ENCODE measurements around the gene PRG3. TPM values are rescaled to one million over a fixed set of nuclear protein-coding genes. Genes with fewer than 3 reads are reported as not detected.
"Not testable (repeated sequence)": the region's sequence is repeated elsewhere in the genome, so short reads cannot be mapped to it uniquely, and the experiment has no call there.

Gene PRG3
- total and polyA plus RNA-seq, 7 donors = not detected

DNA sequence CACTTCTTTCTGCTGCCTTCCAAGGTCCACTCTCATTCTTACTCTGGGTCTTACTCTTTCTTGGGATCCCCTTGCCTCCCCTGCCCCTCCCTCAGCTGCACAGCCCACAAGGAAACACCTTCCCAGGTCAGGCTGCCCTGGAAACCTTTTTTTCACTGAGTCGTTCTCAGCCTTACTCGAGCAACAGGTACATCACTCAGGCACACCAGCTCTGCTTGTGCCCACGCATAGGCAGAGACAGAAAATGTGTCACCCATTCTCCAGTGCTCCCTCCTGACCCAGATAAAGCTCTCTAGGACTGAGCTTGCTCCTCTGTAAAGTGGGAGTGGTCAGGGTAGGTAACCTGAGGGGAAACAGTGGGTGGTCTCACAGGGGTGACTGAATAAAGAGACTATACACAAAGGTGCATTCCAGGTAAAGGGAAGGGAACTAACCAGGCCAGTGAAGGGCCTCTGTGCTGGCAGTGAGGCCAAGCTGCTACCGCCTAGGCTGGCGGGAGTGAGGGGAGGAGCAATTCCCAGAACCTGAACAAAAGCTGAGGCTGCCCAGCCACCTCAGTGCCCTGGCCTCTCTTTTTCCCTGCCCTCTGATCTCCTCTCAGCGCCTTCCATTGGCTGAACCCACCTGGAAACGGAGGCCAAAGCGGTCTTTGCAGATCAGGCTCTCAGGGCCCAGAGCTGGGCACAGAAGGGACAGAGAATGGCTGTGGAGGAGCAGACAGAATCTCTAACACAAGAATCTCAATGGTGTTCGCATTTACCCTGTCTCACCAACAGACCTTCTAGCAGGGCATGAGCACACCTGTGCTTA is 15.9 kb downstream of the PRG3 start:
- Histone ChIP-seq H3K4me1 (no peaks in the 10 kb centered on the region), H3K27me3 (ENCODE audit: insufficient read depth in 3 of 3, low read length in 2 of 3) (no peaks in the 10 kb centered on the region), H3K27ac (no peak overlapping the region), H3K9me3 (no peaks in the 10 kb centered on the region), H3K4me3 (no peak overlapping the region), H3K36me3 (ENCODE audit: insufficient read depth in 1 of 2, low read depth in 1 of 2) (no peaks in the 10 kb centered on the region)
- TF ChIP-seq, protein P1, sequence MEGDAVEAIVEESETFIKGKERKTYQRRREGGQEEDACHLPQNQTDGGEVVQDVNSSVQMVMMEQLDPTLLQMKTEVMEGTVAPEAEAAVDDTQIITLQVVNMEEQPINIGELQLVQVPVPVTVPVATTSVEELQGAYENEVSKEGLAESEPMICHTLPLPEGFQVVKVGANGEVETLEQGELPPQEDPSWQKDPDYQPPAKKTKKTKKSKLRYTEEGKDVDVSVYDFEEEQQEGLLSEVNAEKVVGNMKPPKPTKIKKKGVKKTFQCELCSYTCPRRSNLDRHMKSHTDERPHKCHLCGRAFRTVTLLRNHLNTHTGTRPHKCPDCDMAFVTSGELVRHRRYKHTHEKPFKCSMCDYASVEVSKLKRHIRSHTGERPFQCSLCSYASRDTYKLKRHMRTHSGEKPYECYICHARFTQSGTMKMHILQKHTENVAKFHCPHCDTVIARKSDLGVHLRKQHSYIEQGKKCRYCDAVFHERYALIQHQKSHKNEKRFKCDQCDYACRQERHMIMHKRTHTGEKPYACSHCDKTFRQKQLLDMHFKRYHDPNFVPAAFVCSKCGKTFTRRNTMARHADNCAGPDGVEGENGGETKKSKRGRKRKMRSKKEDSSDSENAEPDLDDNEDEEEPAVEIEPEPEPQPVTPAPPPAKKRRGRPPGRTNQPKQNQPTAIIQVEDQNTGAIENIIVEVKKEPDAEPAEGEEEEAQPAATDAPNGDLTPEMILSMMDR (IDR thresholded peaks at IDR 0.05) = no peak
- DNase-seq (no peak), ATAC-seq (no peak)
- WGBS, 3 donors = 82 to 88% (median 84%) methylated on average over 9 of the region's 9 CpGs
- intact Hi-C loops (cut with DNase I) = no loop called here

DNA sequence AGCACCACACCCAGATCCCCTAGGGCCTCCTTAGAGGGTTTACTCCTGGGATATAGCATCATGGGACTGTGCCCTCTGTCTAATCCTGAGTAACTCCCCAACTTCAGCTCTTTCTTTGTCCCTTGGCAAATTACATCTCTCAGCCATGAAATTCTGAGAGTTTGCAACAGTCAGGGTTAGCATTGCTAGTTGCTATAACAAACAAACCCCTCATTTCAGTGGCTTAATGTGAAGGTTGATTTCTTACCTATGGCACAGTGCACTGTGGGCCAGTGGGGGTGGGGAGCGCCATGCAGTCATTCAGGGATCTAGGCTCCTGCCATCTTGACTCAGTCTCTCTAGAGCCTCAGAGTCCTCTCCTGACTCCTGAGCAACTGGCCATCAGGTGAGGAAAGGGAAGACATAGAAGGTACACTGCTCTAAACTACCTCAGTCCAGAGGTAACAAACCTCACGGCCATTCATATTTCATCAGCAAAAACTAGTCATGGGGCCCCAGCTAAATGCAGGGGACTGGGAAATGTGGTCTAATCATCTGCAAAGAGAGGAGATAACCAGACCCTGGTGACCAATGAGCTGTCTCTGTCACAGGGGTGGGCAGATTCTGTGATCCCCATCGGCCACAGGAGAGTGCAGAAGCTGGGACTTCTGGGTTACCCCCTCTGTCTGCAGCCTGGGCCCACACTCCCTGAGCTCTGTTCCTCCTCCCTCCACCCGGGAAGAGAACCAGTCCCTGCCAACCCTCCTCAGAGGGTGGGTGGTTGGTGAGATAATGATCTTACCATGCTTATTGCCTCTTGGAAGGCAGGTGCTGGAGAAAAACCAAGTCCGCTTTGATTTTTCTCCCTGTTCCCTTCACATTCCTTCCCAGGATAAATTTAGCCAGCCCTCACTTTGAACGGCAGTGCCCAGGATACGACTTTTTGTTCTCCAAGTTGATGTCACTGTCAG is 17.5 kb downstream of the PRG3 start:
- intact Hi-C loops (cut with DNase I) = no loop called here

DNA sequence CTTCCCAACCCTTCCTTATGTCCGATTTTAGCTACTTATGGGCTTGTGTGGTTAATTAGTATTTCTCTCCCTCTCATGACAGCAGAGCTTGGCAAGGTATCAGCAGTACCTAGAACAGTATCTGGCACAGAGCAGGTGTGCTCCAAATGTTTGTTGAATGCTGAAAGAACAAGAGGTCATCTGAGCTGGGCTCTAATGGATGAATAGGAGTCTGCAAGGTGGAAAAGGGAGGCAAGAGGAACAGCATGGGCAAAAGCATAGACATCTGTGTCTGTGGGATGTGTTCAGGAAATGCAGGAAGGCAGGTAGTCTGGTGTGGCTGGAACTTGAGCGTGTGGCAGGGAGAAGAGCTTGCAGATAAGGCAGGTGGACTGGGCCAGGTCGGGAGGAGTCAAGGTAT is 19.0 kb downstream of the PRG3 start:
- intact Hi-C loops (cut with DNase I) = no loop called here
- Histone ChIP-seq H3K4me1 (peaks cover 7% of the 10 kb centered on the region), H3K4me3 (no peak overlapping the region), H3K36me3 (ENCODE audit: insufficient read depth in 1 of 2, low read depth in 1 of 2) (no peaks in the 10 kb centered on the region), H3K27me3 (ENCODE audit: insufficient read depth in 3 of 3, low read length in 2 of 3) (no peaks in the 10 kb centered on the region), H3K27ac (no peak overlapping the region), H3K9me3 (no peaks in the 10 kb centered on the region)
- ATAC-seq (no peak), DNase-seq (no peak)
- 89 to 95% (median 91%) methylated on average over 3 of the region's 3 CpGs for WGBS, 3 donors
- TF ChIP-seq, protein P1 (IDR thresholded peaks at IDR 0.05) = no peak

More for the DNA sequence above, 17.5 kb downstream of the PRG3 start:
- TF ChIP-seq, protein P1 (IDR thresholded peaks at IDR 0.05) = no peak
- no peak overlapping the region for H3K27ac ChIP-seq
- 42 to 61% (median 51%) methylated on average over 7 of the region's 7 CpGs for WGBS, 3 donors
- no peaks in the 10 kb centered on the region for H3K9me3 ChIP-seq
- DNase-seq (no peak), ATAC-seq (no peak)
- peaks cover 3% of the 10 kb centered on the region for H3K4me1 ChIP-seq
- H3K27me3 ChIP-seq (ENCODE audit: insufficient read depth in 3 of 3, low read length in 2 of 3) = no peaks in the 10 kb centered on the region
- no peaks in the 10 kb centered on the region for H3K36me3 ChIP-seq (ENCODE audit: insufficient read depth in 1 of 2, low read depth in 1 of 2)
- H3K4me3 ChIP-seq = no peak overlapping the region

DNA sequence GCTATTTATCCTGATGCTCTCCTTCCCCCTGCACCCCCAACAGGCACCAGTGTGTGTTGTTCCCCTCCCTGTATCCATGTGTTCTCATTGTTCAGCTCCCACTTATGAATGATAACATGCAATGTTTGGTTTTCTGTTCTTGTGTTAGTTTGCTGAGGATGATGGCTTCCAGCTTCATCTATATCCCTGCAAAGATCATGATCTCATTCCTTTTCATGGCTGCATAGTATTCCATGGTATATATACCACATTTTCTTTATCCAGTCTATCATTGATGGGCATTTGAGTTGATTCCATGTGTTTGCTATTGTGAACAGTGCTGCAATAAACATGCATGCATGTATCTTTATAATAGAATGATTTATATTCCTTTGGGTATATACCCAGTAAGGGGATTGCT is 19.5 kb downstream of the PRG3 start:
- DNase-seq; intact Hi-C loops (cut with DNase I); H3K27me3 ChIP-seq (ENCODE audit: insufficient read depth in 3 of 3, low read length in 2 of 3); H3K36me3 ChIP-seq (ENCODE audit: insufficient read depth in 1 of 2, low read depth in 1 of 2); H3K4me3 ChIP-seq; ATAC-seq; H3K4me1 ChIP-seq; H3K27ac ChIP-seq; H3K9me3 ChIP-seq: not testable (repeated sequence)

DNA sequence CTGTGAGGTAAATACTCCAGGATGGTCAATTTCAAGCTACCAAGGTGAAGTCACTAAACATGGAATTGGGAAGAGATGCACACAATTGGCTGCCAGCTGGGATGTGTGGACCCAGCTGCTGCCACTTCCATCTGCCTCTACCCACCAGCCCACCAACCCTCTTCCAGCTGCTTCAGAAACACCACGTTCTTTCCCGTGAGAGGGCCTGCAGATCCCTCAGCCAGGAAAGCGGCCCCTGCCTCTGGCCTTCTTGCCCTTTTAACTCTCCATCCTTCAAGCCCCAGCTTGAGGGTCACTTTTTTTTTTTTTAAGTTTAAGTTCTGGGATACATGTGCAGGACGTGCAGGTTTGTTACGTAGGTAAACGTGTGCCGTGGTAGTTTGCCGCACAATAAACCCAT is 20.0 kb downstream of the PRG3 start:
- Histone ChIP-seq H3K4me3 (no peak overlapping the region), H3K4me1 (peaks cover 7% of the 10 kb centered on the region), H3K27me3 (ENCODE audit: insufficient read depth in 3 of 3, low read length in 2 of 3) (no peaks in the 10 kb centered on the region), H3K9me3 (no peaks in the 10 kb centered on the region), H3K27ac (no peak overlapping the region), H3K36me3 (ENCODE audit: insufficient read depth in 1 of 2, low read depth in 1 of 2) (no peaks in the 10 kb centered on the region)
- ATAC-seq (no peak), DNase-seq (no peak)
- 86 to 94% (median 89%) methylated on average over 7 to 8 of the region's 8 CpGs for WGBS, 3 donors
- intact Hi-C loops (cut with DNase I) = no loop called here
- TF ChIP-seq, protein P1 (IDR thresholded peaks at IDR 0.05) = no peak
